NCI-H2196 treated with DMSO at 0.1 percent for 48 hours (cell line): ENCODE measurements around the gene C1QL4.
"Not testable (repeated sequence)": the region's sequence is repeated elsewhere in the genome, so short reads cannot be mapped to it uniquely, and the experiment has no call there.

Experiments used
- DNase-seq: peaks from one replicate; lab custom pipeline; 2025; ENCODE audit not compliant: unreplicated experiment; lab: John Stamatoyannopoulos, UW

Gene C1QL4

DNA sequence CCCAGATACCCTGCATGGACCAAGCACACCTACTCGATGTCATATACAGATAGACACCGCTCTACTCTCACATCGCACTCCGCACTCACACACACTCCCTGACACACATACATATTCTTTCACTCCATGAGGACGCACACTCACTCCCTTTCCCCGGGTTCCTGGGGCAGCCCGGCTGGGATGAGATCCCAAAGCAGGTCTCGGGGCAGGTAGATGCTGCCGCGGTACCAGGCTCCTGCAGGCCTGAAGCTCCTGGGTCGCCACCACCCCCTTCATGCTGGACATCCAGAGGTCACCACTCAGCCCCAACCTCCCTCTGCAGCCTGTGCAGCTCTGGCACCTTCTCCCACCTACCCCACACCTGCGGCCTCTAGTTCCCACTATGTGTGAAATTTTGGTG, 2.3 kb downstream of the C1QL4 start:
- DNase-seq, result no peak

DNA sequence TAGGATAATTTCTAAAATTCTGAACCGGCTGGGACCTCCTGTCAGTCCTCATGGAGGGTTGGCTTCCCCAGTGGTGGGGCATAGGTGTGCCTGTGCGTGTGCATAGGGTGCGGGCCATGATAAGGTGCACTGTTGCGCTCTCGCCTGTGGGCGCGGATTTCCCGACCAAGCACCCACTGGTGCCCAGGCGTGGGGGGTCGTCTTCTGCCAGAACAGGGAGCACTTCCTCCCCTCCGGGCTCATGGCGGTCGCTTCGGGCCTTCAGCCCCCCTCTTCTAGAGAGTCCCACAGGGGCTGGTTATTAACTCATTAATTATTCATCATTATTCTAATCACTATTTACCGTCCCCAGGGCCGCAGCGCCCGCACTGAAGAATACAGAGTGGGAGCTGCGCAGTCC, 2.8 kb downstream of the C1QL4 start:
- no peak for DNase-seq

DNA sequence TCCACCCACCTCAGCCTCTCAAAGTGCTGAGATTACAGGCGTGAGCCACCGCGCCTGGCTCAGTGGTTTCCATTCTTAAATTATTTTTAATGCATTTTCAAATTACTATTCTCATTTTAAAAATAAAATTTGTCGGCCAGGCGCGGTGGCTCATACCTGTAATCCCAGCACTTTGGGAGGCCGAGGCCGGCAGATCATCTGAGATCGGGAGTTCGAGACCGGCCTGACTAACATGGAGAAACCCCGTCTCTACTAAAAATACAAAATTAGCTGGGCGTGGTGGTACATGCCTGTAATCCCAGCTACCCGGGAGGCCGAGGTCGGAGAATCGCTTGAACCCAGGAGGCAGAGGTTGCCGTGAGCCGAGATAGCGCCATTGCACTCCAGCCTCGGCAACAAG, 3.2 kb downstream of the C1QL4 start:
- DNase-seq, result not testable (repeated sequence)

DNA sequence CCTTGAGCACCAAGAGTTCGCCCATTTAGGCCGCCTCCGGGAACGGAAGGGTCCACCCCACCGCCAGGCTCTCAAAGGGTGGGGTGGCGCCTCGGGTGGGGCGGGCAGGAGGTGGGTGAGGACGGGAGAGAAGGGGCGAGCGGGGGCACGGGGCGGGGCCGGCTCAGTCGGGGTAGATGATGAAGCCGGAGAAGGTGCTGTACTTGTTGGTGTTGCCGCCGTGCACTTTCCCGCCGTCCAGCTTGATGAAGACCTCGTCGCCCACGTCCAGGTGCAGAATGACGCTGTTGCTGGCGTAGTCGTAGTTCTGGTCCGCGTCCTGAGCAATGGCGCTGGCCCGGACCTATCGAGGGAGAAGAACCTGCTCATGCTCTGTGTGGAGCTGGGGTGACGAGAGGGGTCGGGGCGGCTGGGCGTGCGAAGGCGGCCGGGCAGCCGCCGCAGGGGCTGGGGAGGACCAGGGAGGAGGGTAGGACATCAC, 4.1 kb downstream of the C1QL4 start:
- DNase-seq, result no peak

DNA sequence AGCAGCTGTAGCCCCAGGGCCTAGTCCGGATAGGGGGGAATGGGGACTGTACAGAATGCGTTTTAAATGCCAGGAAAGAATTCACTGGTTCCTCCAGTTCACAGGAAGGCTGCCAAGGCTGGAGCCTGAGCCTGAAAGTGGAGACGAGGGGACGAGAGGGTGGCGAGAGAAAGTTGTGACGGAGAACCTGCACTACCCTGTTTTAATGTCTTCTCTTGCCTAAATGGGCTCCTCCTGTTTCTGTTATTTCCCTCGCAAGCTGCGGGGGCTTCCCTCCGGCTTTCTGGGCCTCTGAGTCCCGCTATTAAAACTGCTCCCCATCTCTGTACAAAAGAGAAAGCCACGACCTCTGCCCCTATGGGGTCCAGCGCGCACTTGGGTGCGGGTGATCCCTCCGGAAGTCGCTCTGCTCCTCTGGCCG, 4.5 kb downstream of the C1QL4 start:
- DNase-seq, result no peak

DNA sequence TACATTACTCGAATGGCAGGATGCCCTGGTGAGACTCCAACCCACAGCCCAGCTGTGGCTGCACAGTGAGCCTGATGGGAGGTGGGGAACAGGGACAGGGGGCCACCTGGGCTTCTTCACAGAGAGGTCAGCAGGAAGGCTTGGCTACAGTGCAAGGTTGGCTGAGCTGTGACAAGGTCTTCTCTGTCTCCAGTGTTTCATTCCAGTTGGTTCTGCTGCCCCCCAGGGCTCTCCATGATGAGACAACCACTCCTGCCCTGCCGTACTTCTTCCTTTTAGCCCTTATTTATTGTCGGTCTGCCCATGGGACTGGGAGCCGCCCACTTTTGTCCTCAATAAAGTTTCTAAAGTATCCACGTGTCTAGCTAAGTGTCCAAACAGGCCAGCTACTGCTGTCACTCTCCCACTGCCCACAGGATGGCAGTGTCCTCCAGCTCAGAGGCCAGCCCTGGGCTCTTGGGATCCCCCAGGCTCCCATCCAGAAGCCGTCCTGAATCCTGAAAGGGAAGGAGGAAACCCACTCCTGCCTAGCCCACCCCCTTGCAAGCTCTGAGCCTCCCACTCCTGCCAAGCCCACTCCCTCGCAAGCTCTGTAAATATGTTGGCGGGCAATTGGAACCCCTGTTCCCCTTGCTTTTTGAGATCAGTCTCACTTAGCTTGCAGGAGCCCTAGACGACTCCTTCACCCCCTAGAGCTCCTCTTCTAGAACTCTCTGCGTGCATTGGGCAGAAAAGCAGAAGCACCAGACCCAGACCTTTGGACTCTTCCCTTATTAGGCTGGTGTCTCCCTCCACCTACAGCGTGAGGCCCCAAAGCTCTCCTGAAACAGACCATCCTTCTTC, 5.4 kb downstream of the C1QL4 start:
- no peak for DNase-seq

DNA sequence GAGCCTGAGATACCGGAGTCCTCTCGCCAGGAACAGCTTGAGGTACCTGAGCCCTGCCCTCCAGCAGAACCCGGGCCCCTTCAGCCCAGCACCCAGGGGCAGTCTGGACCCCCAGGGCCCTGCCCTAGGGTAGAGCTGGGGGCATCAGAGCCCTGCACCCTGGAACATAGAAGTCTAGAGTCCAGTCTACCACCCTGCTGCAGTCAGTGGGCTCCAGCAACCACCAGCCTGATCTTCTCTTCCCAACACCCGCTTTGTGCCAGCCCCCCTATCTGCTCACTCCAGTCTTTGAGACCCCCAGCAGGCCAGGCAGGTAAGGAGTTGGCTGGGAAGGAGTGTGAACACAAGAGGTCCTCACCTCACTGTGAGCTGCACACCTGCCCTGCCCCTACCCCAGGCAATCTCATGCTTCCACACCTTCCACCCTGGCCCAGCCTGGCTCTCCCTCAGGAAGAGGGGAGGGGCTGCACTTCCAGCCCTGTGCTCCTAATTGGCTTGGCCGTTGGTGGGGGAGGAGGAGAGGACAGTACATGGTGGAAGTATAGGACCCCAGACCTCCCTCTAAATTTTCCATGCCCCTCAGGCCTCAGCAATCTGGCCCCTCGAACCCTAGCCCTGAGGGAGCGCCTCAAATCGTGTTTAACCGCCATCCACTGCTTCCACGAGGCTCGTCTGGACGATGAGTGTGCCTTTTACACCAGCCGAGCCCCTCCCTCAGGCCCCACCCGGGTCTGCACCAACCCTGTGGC, 6.2 kb downstream of the C1QL4 start:
- no peak for DNase-seq

DNA sequence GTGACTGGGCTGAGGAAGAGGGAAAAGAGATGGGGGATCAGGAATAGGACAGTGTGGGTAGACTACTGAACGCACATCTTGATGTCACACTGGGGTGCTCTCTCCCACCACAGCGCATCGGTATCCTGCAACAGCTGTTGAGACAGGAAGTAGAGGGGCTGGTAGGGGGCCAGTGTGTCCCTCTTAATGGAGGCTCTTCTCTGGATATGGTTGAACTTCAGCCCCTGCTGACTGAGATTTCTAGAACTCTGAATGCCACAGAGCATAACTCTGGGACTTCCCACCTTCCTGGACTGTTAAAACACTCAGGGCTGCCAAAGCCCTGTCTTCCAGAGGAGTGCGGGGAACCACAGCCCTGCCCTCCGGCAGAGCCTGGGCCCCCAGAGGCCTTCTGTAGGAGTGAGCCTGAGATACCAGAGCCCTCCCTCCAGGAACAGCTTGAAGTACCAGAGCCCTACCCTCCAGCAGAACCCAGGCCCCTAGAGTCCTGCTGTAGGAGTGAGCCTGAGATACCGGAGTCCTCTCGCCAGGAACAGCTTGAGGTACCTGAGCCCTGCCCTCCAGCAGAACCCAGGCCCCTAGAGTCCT, 6.9 kb downstream of the C1QL4 start:
- no peak for DNase-seq

DNA sequence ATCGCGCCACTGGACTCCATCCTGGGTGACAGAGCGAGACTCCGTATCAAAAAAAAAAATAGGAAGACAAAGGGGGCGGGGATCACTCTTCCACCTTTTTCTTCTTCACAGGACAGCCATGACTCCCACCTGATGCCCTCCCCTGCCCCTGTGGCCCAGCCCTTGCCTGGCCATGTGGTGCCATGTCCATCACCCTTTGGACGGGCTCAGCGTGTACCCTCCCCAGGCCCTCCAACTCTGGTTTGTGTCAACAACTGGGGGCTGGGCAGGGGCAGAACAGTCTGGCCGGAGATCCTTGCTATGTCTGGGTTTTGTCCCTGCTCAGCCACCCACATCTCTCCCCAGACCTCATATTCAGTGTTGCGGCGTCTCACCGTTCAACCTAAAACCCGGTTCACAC, 8.2 kb downstream of the C1QL4 start:
- no peak for DNase-seq

DNA sequence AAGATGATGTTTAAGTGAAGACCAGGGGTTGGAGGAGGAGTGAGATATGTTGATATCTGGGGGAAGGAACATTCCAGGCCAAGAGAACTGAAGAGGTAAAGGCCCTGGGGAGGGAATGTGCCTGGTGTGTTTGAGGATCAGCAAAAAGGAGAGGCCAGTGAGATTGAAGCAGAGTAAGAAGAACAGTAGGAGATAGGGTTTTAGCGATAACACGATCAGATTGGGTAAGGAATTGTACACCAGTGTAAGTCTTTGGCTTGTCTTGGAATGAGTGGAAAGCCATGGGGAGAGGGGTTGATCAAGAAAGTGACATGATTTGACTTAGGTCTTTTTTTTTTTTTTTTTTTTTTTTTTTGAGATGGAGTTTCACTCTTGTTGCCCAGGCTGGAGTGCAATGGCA, 9.1 kb downstream of the C1QL4 start:
- no peak for DNase-seq

DNA sequence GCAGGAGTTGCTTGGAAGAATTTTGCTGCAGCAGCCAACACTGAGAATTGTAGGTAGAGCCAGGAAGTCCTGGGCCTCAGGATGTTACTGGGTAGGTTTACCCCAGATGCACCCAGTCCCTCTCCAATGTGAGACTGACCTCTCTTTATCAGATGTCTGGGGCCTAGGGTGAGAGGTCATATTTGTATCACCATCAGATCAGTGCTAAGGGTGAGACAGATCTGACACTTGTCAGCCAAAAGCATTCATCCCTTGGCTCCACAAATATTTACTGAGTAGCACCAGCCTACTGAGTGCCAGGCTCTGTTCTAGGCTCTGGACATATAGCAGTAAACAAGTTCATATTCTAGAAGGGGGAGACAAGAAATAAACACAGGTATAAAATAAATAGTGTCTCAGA, 9.6 kb downstream of the C1QL4 start:
- DNase-seq, result no peak

DNA sequence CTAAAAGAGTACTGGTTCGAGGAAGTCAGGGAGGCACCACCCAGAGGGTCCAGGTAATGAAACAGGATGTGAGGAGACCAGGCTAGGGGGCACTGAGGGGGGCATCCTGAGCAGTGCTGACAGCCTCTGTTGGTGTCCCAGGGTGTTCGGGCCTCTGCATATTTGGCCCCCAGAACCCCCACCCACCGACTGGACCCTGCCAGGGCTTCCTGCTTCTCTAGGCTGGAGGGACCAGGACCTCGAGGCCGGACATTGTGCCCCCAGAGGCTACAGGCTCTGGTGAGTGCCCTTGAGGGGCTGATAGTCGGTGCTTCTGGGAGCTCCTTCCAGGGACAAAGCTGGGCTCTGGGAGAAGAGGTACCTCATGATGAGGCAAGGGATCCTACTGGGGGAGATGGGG, 11.4 kb downstream of the C1QL4 start:
- no peak for DNase-seq

DNA sequence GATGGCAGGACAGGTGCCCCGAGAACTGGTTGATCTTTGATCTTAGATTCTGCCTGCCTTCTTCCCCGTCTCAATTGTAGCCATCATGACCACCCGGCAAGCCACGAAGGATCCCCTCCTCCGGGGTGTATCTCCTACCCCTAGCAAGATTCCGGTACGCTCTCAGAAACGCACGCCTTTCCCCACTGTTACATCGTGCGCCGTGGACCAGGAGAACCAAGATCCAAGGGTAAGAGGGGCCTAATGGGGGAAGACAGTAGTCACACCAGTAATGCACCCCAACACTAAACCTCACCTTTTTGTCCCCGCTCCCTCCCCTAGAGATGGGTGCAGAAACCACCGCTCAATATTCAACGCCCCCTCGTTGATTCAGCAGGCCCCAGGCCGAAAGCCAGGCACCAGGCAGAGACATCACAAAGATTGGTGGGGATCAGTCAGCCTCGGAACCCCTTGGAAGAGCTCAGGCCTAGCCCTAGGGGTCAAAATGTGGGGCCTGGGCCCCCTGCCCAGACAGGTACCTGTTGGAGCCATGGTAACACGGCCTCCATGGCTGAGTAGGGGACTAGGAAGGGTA, 13.4 kb downstream of the C1QL4 start:
- no peak for DNase-seq

DNA sequence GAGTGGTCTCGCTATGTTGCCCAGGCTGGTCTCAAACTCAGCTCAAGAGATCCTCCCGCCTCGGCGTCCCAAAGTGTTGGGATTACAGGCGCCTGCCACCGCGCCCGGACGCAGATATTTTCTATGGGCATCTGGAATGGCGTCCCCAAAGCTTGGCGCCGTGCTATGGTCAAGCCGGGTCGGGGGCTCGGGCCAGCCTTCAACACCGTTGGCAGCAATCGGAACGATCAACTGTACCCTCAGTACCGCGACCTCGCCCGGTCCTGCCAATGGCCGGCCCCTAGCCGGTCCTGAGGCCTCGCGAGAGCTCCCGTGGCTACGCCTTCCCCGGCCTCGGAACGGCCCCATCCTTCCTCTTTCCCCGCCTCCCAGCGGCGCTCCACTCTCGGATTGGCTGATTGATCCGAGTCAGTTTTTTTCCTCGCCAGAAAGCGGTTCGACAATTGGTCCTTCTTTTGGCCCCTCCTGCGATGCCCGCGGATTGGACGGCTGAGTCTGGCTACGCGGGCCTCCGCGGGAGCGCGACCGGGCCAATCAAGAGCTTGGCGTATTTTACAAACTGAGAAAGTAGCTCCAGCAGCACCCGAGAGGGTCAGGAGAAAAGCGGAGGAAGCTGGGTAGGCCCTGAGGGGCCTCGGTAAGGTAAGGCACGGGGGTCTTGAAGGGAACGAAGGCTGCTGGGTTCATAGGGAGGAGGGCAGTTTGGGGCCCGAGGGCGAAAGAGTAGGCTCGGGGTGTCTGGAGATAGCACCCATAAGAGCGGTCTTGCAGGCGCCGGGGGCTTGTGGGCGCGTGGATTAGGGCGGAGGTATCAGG, 14.1 kb downstream of the C1QL4 start, which contains the start of gene TROAP:
TROAP (plus strand) TSS at position 548 of the 816 bp plus-strand sequence. CDS start 354 bp downstream, outside the sequence.
- peak; percentile 98 for DNase-seq

DNA sequence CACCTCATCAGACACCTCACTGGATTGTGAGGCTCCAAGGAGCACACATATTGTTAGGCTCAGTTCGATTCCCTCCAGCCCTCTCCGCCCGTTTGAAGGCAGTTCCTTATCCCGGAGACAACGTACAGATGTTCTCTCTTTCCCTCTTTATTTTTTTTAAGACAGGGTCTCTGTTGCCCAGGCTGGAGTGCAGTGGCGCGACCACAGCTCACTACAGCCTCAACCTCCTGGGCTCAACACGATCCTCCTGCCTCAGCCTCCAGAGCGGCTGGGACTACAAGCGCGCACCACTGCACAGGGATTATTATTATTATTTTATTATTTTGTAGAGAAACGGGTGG, 14.7 kb downstream of the C1QL4 start:
- DNase-seq, result no peak

DNA sequence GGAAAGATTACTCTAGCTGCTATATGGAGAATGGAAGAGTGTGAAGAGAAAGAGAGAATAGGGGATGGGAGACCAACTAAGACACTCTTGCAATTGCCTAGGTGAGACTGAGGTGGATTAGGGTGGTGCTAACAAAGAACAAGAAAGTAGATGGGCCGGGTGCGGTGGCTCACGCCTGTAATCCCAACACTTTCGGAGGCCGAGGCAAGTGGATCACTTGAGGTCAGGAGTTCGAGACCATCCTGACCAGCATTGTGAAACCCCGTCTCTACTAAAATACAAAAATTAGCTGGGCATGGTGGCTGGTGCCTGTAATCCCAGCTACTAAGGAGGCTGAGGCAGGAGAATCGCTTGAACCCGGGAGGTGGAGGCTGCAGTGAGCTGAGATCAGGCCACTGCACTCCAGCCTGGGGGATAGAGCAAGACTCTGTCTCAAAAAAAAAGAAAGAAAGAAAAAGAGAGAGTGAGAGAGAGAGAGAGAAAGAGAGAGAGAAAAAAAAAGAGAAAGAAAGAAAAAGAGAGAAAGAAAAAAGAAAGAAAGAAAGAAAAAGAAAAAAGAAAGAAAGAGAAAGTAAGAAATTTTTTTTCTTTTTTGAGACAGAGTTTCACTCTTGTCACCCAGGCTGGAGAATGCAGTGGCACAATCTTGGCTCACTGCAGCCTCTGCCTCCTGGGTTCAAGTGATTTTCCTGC, 16.4 kb downstream of the C1QL4 start:
- not testable (repeated sequence) for DNase-seq

DNA sequence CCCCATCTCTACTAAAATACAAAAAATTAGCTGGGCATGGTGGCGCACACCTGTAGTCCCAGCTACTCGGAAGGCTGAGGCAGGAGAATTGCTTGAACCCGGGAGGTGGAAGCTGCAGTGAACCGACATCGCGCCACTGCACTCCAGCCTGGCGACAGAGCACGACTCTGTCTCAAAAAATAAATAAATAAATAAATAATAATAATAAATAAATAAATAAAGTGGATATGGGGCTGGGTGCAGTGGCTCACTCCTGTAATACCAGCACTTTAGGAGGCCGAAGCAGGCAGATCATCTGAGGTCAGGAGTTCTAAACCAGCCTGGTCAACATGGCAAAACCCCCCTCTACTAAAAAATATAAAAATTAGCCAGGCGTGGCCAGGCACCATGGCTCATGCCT, 19.9 kb downstream of the C1QL4 start:
- DNase-seq, result not testable (repeated sequence)

DNA sequence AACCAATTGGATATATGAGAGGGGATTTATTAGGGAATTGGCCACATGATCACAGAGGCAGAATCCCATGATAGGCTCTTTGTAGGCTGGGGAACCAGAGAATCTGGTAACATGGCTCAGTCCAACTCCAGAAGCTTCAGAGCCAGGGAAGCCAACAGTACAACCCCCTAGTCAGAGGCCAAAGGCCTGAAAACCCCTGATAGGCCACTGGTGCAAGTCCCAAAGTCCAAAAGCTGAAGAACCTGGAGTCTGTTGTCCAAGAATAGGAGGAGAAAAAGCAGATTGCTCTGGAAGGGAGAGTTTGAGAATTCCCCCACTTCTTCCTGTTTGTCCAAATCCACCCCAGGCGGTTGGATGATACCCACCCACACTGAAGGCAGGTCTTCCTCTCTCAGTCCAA, 22.2 kb downstream of the C1QL4 start:
- DNase-seq, result no peak

DNA sequence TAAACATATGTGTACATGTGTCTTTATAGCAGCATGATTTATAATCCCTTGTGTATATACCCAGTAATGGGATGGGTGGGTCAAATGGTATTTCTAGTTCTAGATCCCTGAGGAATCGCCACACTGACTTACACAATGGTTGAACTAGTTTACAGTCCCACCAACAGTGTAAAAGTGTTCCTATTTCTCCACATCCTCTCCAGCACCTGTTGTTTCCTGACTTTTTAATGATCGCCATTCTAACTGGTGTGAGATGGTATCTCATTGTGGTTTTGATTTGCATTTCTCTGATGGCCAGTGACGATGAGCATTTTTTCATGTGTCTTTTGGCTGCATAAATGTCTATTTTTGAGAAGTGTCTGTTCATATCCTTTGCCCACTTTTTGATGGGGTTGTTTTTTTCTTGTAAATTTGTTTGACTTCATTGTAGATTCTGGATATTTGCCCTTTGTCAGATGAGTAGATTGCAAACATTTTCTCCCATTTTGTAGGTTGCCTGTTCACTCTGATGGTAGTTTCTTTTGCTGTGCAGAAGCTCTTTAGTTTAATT, 26.5 kb downstream of the C1QL4 start:
- not testable (repeated sequence) for DNase-seq

DNA sequence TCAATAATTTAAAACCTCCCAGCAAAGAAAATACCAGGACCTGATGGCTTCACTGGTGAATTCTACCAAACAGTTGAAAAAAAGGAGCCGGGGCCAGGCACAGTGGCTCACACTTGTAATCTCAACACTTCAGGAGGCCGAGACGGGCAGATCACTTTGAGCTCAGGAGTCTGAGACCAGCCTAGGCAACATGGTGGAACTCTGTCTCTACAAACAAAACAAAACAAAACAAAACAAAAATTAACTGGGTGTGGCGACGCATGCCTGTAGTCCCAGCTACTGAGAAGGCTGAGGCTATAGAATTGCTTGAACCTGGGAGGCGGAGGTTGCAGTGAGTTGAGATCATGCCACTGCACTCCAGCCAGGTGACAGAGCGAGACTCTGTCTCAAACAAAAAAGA, 27.6 kb downstream of the C1QL4 start:
- no peak for DNase-seq
